ENCODE data around the gene SLC35F4.

DNA sequence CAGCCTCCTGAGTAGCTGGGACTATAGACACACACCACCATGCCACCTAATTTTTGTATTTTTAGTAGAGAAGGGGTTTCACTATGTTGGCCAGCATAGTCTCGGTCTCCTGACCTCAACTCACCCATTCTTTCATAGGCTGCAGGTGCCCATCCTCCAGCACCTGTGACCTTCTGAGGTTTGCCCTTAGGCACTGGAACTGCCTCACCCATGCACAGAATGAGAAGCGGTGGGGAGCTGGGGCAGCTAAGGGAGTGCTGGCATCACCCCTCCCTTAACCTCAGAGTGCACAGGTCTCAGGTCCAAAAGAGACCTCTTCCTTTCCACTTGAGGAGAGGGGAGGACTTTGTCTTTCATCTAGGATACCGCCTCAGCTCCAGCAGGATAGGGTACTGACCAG is 194.9 kb downstream of the SLC35F4 start:
- TF ChIP-seq, protein P1, sequence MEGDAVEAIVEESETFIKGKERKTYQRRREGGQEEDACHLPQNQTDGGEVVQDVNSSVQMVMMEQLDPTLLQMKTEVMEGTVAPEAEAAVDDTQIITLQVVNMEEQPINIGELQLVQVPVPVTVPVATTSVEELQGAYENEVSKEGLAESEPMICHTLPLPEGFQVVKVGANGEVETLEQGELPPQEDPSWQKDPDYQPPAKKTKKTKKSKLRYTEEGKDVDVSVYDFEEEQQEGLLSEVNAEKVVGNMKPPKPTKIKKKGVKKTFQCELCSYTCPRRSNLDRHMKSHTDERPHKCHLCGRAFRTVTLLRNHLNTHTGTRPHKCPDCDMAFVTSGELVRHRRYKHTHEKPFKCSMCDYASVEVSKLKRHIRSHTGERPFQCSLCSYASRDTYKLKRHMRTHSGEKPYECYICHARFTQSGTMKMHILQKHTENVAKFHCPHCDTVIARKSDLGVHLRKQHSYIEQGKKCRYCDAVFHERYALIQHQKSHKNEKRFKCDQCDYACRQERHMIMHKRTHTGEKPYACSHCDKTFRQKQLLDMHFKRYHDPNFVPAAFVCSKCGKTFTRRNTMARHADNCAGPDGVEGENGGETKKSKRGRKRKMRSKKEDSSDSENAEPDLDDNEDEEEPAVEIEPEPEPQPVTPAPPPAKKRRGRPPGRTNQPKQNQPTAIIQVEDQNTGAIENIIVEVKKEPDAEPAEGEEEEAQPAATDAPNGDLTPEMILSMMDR (IDR thresholded peaks at IDR 0.05) = no peak
- no peak for TF ChIP-seq POLR2A (IDR thresholded peaks at IDR 0.05)

Data from adrenal gland (tissue), 5 donors.